ENCODE data around the gene DDX25.

The DDX25 gene

DNA sequence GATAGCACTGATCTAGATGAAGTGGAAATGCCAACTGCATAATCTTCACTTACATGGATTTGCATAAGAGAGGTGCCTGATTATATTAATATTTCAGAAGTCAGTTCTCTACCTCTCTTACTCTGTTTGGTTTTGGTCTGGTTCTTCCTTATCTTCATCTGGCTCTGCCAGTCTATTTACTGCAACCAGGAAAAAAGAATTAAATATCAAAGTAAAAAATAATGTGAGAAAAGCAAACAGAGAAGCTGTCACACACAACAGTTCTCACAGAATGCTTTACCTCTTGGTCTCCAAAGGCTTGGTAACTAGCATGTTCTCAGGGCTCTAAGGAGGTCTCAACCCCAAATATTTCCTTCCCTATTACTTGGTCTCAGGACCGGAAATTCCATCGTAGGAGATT lies 48.3 kb downstream of the DDX25 start:
- DNase-seq, result no peak

DNA sequence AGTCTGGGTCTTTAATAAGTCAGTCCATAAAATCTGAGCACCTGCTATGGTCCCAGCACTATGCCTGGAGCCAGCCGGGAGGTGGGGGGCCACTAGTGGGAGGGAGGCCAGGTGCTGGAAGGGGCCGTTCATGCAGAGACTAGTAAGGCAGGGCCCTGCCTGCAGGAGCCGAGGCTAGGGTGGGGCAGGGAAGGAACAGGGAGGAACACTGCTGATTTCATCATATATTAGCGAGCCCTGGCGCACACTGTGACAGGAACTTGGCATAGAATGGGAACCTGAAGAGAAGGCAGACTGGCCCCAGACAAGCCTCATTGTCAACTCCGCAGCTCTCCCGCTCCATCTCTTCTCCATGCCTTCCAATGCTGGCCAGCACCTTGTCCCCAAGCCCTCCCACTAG lies 48.7 kb downstream of the DDX25 start:
- DNase-seq, result peak; percentile 69

DNA sequence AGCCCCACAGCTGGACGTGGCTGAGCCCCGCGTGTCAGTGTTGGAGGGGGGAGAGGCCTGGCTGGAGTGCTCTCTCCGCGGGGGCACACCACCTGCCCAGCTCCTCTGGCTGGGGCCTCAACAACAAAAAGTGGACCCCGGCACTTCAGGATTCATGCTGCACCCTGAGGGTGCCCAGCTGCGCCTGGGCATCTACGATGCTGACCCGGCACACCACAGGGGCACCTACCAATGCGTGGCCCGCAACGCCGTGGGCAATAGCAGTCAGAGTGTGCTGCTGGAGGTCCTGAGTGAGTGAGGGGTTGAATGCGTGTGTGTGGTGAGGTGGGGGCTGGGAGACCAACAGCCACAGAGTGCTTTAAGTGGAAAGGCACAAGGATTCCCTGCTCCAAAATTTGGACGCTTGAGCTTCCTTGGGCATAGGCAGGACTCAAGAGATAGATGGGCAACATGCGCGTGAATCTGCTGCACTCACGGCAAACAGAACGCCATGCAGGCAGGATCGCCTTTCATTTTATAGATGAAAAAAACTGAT lies 49.2 kb downstream of the DDX25 start:
- DNase-seq, result no peak

DNA sequence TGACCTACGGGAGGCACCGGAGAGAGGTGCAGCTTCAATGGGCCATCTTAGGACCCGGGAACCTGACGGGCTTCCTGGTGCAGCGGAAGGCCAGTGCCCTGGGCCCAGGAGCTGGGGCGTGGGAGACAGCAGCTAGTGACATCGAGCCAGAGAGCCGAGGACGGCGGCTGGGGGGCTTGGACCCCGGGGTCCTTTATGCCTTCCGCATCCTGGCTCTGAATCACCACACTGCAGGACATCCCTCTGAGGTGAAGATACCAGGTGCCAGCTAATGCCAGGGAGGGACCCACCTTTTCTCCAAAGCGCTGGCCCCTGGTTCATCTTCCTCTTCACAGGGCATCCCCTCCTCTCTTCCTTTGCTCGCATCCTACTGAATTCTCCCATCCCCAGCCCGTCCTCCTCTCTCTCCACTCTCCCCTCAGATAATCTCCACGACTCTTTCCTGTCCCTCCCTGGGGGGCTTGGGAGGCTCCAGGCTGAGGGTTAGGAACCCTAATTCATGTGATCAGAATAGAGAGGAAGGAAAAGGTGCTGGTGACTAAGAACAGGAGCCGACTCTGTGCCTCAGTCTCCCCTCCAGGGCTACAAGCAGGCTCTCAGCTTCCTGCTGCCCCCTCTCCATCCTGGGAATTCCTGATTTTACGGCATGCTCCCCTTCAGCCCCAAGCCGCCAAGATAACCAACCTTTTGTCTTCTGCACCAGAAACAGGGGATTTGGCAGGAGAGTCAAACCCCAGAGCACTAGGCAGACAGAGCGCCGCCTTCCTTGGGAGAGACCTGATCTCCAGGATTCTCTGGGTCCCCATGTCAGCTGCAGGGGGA lies 50.0 kb downstream of the DDX25 start:
- DNase-seq, result no peak

DNA sequence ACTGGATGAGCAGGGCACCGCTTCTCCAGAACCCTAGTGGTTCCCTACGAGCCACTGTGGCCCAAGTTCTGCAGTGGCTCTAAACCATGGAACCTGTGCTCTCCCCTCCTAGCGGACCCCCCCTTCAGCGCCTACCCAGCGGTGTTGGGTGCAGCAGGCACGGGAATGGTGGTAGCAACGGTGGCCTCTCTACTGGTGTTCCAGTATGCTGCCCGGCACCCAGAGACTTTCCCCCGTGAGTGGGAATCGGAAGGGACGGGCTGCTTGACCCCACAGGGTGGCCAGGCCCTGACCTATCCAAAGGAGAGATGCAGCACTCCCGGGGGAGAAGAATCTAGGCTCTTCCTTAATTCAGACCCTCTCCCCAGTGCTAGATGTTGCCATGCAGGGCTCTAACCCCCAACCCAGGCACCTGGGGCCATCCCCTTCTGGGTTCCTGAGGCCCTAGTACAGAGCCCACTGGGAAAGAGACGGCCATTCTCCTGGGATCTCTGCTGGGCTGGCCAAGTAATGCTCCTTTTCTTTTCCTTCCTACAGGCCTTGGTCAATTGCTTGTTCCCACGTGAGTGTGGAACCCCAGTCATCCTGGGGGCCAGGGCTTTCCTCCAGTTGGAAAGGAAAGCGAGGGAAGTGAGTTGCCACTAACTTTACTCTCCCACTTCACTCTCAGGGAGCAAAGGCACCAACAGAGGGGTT lies 50.8 kb downstream of the DDX25 start:
- no peak for DNase-seq

DNA sequence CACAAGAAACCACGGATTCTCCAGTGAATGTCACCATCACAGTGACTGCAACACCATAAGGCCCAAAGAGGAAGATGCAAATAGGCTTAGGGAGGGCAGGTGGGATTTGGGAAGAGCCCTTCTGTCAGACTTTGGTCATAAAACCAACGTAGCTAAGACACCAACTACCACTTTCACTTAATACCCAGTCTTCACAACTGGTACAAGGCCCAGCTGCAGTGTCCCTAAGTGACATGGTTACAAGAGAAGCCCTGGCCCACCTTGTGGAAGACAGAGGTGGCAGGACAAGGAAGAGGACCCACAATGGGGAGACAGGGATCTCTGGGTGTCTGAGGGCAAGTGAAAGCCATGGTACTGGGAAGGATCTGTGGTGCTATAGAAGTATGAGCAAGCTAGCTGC lies 51.5 kb downstream of the DDX25 start:
- no peak for DNase-seq

- no peak for DNase-seq
These were observed 52.3 kb downstream of the DDX25 start for GRCh38 chr11:125956391-125957134.

DNA sequence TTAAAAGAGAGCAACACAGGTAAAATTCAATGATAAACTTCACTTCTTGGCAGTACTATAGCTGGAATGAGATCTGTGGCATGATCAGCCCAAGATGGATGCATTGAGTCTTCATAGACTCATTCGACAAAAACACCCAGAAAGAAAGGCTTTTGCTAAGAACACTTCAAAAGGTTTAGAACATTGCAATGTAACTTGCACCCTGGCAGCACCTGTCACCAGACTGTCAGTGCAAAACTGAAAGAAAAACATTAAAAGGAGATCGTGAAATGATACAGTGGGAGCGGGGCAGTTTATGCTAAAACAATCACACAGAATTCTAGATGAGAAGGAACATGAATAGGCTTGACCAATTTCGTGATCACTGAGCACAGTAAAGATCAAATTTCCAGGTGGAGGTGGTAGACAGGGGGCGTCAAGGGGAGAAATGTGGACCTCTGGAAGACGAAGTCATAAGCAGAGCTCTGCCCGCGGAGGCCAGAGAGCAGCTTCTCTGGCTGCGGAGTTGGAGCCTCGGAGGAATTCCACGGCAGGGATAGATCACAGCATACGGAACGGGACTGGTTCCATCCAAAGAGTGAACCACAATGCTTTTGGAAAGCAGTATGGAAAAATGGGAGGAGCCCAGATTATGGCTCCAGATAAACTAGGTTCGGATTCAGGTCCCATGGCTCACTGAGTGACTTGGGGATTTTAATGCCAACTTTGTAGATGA lies 53.5 kb downstream of the DDX25 start:
- no peak for DNase-seq

DNA sequence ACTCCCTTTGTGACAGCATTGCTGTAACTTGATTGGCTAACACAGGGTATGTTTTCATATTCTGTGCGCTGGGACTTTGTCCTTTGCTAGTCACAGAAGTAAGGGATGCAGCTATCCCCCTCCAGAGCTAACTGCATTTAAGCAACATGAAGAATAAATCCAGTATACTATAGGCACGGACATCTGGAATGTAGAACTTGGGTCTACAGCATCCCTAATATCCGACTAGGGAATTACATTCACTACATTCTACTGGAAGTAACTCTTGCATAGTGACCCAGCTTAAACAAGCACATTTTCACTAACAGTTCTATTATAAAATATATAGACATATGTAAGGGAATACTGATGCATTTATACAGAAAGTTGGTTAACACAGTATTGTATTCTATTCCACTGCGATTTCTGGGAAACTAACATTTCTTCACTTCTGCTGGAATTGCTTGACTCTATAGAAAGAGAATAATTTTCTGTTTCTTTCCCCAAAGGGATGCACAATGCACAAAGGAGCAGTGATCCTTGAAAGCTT lies 54.6 kb downstream of the DDX25 start:
- DNase-seq, result no peak

GRCh38 chr11:125959511-125959910 lies 55.2 kb downstream of the DDX25 start:
- DNase-seq, result no peak

DNA sequence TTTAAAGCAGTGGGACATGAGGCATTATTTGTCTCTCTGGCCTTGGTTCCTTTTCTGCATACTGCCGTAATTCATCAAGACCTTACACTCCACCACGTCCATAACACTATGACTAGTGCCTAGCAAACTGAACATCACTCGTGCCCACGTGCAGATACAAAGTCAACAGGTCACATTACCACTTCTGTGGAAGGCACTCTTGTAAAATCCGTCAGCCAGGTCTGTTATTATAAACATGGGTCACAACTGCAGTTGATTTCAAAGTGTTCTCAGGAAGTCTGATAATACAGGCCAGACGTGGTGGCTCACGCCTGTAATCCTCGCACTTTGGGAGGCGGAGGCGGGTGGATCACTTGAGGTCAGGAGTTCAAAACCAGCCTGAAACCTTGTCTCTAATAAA lies 55.6 kb downstream of the DDX25 start:
- DNase-seq, result no peak

DNA sequence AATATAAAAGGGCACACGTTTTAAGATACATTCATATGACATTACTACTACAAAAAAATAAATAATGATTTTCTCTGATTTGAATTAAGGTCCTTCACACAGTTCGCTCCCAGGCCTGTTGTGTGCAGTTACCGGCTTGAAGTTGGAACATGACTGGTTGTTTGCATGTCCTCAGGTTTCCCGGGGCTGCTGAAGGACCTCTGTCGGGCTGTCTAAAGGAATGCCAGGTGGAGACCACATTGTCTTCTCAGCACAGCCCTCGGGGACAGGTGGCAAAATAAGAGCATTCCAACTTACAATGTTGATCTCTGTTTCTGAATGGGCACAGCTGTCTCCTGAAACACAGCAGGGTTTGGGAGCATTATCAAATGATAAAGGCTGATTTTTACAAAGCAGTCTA lies 56.5 kb downstream of the DDX25 start:
- DNase-seq, result no peak

DNA sequence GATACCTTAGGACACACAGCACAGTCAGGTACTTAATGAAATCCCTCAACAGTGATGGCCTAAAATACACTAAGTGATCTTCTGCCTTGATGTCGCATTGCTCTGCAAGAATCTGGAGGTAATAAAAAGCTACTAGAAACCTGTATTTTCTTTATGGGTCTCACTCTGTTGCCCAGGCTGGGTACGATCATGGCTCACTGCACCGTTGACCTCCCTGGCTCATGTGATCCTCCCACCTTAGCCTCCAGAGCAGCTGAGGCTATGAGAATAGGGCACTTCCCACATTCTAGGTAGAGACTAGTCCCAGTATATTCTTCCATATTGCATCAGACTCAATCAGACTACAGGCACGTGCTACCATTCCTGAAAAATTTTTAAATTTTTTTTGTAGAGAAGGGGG lies 63.2 kb downstream of the DDX25 start:
- DNase-seq, result no peak

DNA sequence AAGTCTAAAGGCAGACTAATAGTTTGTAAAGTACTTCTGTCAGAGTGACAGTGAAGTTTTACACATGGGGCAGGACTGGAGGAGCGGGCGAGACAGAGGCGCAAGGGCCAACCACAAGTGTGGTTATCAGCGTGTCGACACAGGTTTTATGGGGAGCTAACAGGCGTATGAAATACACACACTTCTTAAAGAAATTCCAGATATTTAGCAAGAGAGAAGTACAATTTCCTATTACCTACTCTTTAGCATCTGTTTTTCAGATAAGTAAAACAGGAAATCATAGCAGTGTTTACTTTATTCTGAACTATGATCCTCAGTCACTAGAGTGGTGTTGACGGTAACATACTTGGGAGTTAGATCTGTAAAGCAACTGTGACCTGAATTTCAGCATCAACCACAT lies 64.0 kb downstream of the DDX25 start:
- no peak for DNase-seq

DNA sequence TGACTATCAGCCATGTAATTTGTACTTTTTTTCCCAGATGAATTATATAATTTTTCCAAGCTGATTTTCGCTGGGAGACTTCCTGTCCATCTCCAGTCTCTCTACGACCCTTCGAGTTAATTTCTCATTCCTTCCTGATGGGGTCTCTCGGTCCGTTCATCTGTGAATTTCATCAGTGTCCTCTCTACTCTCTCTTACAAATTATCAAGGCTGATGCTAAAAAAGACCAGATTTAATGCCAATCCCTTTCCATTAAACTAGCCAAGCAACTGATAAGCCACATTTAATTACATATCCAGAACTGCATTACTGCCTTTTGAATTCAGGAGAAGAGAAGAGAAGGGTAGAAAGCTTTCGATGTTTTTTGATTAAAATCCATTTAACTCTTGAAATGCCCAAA lies 67.3 kb downstream of the DDX25 start:
- no peak for DNase-seq

DNA sequence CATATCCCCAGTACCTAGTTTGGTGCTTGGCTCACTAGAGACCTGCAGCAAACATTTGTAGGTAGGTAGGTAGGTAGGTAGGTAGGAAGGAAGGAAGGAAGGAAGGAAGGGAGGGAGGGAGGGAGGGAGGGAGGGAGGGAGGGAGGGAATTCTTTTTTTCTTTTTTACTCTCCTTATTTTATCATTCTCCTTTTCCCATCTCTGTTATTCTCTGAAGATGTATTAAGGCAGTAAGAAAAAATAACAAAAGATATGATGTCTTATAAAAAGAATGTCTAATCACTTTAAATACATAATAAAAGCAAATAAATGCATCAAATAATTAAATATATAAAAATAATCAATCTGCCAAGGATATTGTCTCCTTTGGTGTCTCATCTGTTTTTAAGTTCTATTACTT lies 70.0 kb downstream of the DDX25 start:
- no peak for DNase-seq

DNA sequence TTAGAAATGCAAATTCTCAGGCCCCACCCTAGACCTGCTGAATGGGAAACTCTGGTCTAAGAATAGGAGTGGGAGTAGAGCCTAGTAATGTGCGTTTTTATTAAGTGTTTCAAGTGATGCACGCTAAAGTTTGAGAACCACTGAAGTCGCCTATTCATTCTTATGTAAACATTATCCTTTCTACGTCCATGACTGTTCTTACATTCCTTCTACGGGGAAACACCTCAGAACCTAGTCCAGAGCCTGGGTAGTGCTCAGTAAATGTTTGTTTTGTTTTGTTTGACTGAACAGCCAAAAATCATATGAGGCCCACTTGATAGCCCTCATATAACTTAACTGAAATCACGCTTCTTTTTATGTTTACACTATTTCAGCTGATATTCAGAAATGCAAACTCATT lies 71.3 kb downstream of the DDX25 start:
- DNase-seq, result no peak

GRCh38 chr11:125976156-125976555 lies 71.8 kb downstream of the DDX25 start:
- no peak for DNase-seq

DNA sequence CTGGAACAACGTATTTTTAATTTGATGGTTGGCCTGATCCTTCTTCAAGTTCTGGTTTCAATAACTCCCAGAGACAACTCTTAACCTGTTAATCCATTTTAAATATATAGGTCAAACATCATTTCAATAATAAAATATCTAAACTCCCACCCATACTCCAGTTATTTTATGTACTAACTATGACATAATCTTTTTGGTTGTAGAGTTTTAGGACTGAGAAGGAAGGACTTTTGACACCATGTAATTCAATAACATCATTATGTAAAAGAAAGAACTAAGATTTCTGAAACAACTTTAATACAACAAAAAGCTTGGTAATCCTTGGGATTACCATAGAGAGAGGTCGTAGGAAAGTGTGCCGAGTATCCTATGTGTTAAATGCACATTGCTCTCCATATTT lies 73.0 kb downstream of the DDX25 start:
- no peak for DNase-seq

- no peak for DNase-seq
These were observed 73.9 kb downstream of the DDX25 start for GRCh38 chr11:125978181-125978716.
